Breast epithelium (tissue), 4 donors: ENCODE data around the gene MTMR8. TPM values are rescaled to one million over a fixed set of nuclear protein-coding genes. Genes with fewer than 3 reads are reported as not detected.
A peak's percentile ranks its signal among the peaks of the same experiment; 100 is the strongest.
"Not testable (repeated sequence)": the region's sequence is repeated elsewhere in the genome, so short reads cannot be mapped to it uniquely, and the experiment has no call there.

Experiments
- DNase-seq, 2 donors: peaks; one replicate each; pipeline ENCODE4 v3.0.0-alpha.2; 2019; ENCODE audit warnings: low spot score in 2 of 2
- H3K27ac ChIP-seq, 2 donors: fragments of 200-600 bp; sonication (generic) in 1 of 2; one replicate each; pipeline ENCODE4 v1.5.1; 2016 to 2019; ENCODE audit warnings: mild to moderate bottlenecking in 1 of 2
- H3K27me3 ChIP-seq, 2 donors: fragments of 200-600 bp; sonication (generic) in 1 of 2; one replicate each; pipeline versions ENCODE4 v1.5.1 to v1.6.0; 2017 to 2019; ENCODE audit warnings: control low read depth in 1 of 2, mild to moderate bottlenecking in 1 of 2
- H3K36me3 ChIP-seq: fragments of 200-600 bp; one replicate; pipeline ENCODE4 v1.5.1; 2019
- H3K4me1 ChIP-seq, 2 donors: fragments of 200-600 bp; sonication (generic); one replicate each; pipeline ENCODE4 v1.5.1; 2016 to 2019; ENCODE audit warnings: control low read depth in 1 of 2
- H3K4me3 ChIP-seq, 3 donors: fragments of 200-600 bp; sonication (generic); 1 replicate in 2 of 3; 2 replicates in 1 of 3; pipeline ENCODE4 v1.5.1; 2016 to 2019; ENCODE audit warnings: mild to moderate bottlenecking in 3 of 3, moderate library complexity in 2 of 3
- H3K9me3 ChIP-seq, 2 donors: fragments of 200-600 bp; sonication (generic) in 1 of 2; one replicate each; pipeline ENCODE4 v1.5.1; 2016 to 2019; ENCODE audit warnings: control low read depth in 1 of 2
- CTCF ChIP-seq, 3 donors: fragments of 450-650 bp; IDR thresholded peaks; one replicate each; pipeline ENCODE4 v1.5.1; 2016 to 2017; ENCODE audit warnings: antibody characterized with exemption in 3 of 3, mild to moderate bottlenecking in 3 of 3, moderate library complexity in 3 of 3
- POLR2A ChIP-seq: fragments of 450-650 bp; IDR thresholded peaks from one replicate; pipeline ENCODE4 v1.6.1; 2016; ENCODE audit warnings: antibody characterized with exemption, mild to moderate bottlenecking, moderate library complexity
- POLR2AphosphoS5 ChIP-seq, 3 donors: sonication (generic); formaldehyde crosslinking; IDR thresholded peaks; one replicate each; pipeline ENCODE4 v1.6.1; 2017; ENCODE audit warnings: antibody characterized with exemption in 3 of 3
- intact Hi-C: fragments of 100-400 bp; cut with DNase I; formaldehyde crosslinking; loops from one replicate; pipeline ENCODE4 v1.15.1; 2023; ENCODE audit warnings: low total_unique reads
- total RNA-seq, 3 donors: library from RNA; depleted of rRNA; stranded (reverse); fragments of >200 nt; gene quantifications; one replicate each; pipeline ENCODE4 v1.1.0, GENCODE V29; 2016

Gene MTMR8
- total RNA-seq, 3 donors from 2014 or later = 0.96 to 3.6 (median 2.2) TPM

GRCh38 chrX:64427787-64428186 lies 32.5 kb upstream of the MTMR8 start:
- intact Hi-C loops = no loop called here
- H3K9me3 ChIP-seq = peaks cover 0 to 4% of the 10 kb centered on the region in 2 donors
- no peaks in the 10 kb centered on the region for H3K4me1 ChIP-seq
- H3K36me3 ChIP-seq = no peaks in the 10 kb centered on the region
- DNase-seq = no peak
- H3K27me3 ChIP-seq = peaks cover 0 to 6% of the 10 kb centered on the region in 2 donors
- no peak overlapping the region for H3K4me3 ChIP-seq
- H3K27ac ChIP-seq = no peak overlapping the region
- no peak for TF ChIP-seq CTCF (IDR thresholded peaks at IDR 0.05)
- TF ChIP-seq POLR2A = no peak
- TF ChIP-seq POLR2AphosphoS5 (IDR thresholded peaks at IDR 0.05) = no peak

- H3K4me3 ChIP-seq = no peak overlapping the region
- no peak overlapping the region for H3K27ac ChIP-seq
- intact Hi-C loops = no loop called here
- H3K27me3 ChIP-seq = peaks cover 0 to 11% of the 10 kb centered on the region in 2 donors
- H3K4me1 ChIP-seq = no peaks in the 10 kb centered on the region
- TF ChIP-seq POLR2A (no peak), POLR2AphosphoS5 (IDR thresholded peaks at IDR 0.05) (no peak), CTCF (IDR thresholded peaks at IDR 0.05) (no peak)
- peaks cover 0 to 4% of the 10 kb centered on the region in 2 donors for H3K9me3 ChIP-seq
- DNase-seq = no peak
- no peaks in the 10 kb centered on the region for H3K36me3 ChIP-seq
These were observed 32.0 kb upstream of the MTMR8 start for GRCh38 chrX:64427281-64427680.

- H3K27me3 ChIP-seq, H3K9me3 ChIP-seq, intact Hi-C loops, H3K4me3 ChIP-seq, H3K27ac ChIP-seq, DNase-seq, H3K36me3 ChIP-seq, H3K4me1 ChIP-seq: not testable (repeated sequence)
These were observed 14.5 kb upstream of the MTMR8 start for GRCh38 chrX:64409730-64410129.

- no peak overlapping the region for H3K4me3 ChIP-seq
- no peak overlapping the region for H3K27ac ChIP-seq
- intact Hi-C loops = no loop called here
- H3K9me3 ChIP-seq = no peaks in the 10 kb centered on the region
- H3K4me1 ChIP-seq = no peaks in the 10 kb centered on the region
- no peak for TF ChIP-seq CTCF (IDR thresholded peaks at IDR 0.05)
- no peak for TF ChIP-seq POLR2AphosphoS5 (IDR thresholded peaks at IDR 0.05)
- no peak for TF ChIP-seq POLR2A
- no peaks in the 10 kb centered on the region for H3K36me3 ChIP-seq
- no peak for DNase-seq
- H3K27me3 ChIP-seq = peaks cover 0 to 7% of the 10 kb centered on the region in 2 donors
These were observed 2.8 kb upstream of the MTMR8 start for GRCh38 chrX:64398088-64398487.

- H3K27ac ChIP-seq = no peak overlapping the region
These were observed 297 bp upstream of the MTMR8 start for GRCh38 chrX:64395568-64395929.

More at GRCh38 chrX:64395568-64395929, 297 bp upstream of the MTMR8 start:
- Histone ChIP-seq H3K27me3 (peaks cover 0 to 7% of the 10 kb centered on the region in 2 donors), H3K4me3 (peak overlapping the region; percentile 57 to 74 (median 65)), H3K9me3 (no peaks in the 10 kb centered on the region), H3K4me1 (no peaks in the 10 kb centered on the region), H3K36me3 (no peaks in the 10 kb centered on the region)
- intact Hi-C loops = no loop called here
- TF ChIP-seq POLR2A (no peak), CTCF (IDR thresholded peaks at IDR 0.05) (no peak), POLR2AphosphoS5 (IDR thresholded peaks at IDR 0.05) (no peak)
- no peak for DNase-seq
